ENCODE results near the gene SYTL3. TPM values are rescaled to one million over a fixed set of nuclear protein-coding genes. Genes with fewer than 3 reads are reported as not detected.

The SYTL3 gene
- total RNA-seq, 2 donors from 2014 or later, result 1.3 to 1.8 TPM

DNA sequence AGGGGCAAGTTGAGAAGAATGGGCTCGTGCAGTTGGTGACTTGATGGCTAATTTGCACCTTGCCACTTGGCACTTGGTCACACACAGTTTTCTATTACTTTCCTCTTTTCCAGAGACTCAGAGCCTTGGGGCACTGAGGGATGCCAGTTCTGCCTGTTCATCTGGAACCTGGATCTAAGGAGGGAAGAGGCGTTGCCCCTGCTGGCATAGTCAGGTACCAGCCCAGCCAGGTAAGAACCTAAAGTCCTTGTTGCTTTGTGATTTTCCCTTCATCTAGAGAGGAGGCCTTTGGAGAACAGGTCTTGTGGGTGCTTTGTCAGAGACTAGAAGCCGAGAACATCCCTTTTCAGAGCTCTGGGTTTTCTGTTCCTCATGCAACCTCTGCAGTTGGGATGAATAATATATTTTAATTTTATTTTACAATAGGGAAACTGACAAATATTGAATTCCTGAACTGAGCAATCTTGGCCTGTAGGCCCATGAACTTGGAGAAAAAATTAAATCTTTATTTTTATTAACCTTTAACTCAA, 11.4 kb downstream of the SYTL3 start:
- H3K4me1 ChIP-seq, result no peaks in the 10 kb centered on the region
- no peaks in the 10 kb centered on the region for H3K9me3 ChIP-seq
- H3K36me3 ChIP-seq (replicated peaks in 1 of 2; ENCODE audit: insufficient read depth in 1 of 2, low read depth in 2 of 2), result no peaks in the 10 kb centered on the region
- ATAC-seq (no peak), DNase-seq (no peak)
- TF ChIP-seq, protein P1, sequence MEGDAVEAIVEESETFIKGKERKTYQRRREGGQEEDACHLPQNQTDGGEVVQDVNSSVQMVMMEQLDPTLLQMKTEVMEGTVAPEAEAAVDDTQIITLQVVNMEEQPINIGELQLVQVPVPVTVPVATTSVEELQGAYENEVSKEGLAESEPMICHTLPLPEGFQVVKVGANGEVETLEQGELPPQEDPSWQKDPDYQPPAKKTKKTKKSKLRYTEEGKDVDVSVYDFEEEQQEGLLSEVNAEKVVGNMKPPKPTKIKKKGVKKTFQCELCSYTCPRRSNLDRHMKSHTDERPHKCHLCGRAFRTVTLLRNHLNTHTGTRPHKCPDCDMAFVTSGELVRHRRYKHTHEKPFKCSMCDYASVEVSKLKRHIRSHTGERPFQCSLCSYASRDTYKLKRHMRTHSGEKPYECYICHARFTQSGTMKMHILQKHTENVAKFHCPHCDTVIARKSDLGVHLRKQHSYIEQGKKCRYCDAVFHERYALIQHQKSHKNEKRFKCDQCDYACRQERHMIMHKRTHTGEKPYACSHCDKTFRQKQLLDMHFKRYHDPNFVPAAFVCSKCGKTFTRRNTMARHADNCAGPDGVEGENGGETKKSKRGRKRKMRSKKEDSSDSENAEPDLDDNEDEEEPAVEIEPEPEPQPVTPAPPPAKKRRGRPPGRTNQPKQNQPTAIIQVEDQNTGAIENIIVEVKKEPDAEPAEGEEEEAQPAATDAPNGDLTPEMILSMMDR (IDR thresholded peaks at IDR 0.05), result no peak
- TF ChIP-seq POLR2A (IDR thresholded peaks at IDR 0.05), result no peak
- intact Hi-C loops (cut with DNase I), result no loop called here
- no peaks in the 10 kb centered on the region for H3K27me3 ChIP-seq
- 65 to 90% methylated on average over 3 of the region's 3 CpGs for WGBS, 2 donors
- no peak overlapping the region for H3K27ac ChIP-seq
- H3K4me3 ChIP-seq, result no peak overlapping the region

DNA sequence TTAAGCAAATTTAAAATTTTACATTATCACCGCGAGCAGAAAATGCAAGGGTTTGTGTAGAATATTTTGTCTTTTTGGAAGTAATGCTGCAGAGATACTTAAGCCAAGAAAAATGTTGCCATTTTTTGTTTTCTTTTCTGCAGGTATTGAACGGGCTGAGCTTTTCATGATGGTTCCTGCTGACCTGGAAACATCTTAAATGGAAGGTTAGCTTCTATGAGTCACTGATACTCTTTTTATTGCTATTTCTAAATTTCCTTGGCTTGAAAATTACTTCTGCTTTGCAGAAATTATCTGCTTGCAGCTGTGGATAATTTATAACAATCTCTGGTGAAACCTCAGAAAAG, 12.7 kb downstream of the SYTL3 start:
- H3K4me1 ChIP-seq, result no peaks in the 10 kb centered on the region
- no peaks in the 10 kb centered on the region for H3K36me3 ChIP-seq (replicated peaks in 1 of 2; ENCODE audit: insufficient read depth in 1 of 2, low read depth in 2 of 2)
- H3K9me3 ChIP-seq, result no peaks in the 10 kb centered on the region
- TF ChIP-seq, protein P1 (IDR thresholded peaks at IDR 0.05), result no peak
- no peak for TF ChIP-seq POLR2A (IDR thresholded peaks at IDR 0.05)
- no peak for ATAC-seq
- H3K4me3 ChIP-seq, result no peak overlapping the region
- intact Hi-C loops (cut with DNase I), result no loop called here
- H3K27me3 ChIP-seq, result no peaks in the 10 kb centered on the region
- no peak for DNase-seq
- WGBS, 2 donors, result 66 to 75% methylated on average over 3 of the region's 3 CpGs
- no peak overlapping the region for H3K27ac ChIP-seq

DNA sequence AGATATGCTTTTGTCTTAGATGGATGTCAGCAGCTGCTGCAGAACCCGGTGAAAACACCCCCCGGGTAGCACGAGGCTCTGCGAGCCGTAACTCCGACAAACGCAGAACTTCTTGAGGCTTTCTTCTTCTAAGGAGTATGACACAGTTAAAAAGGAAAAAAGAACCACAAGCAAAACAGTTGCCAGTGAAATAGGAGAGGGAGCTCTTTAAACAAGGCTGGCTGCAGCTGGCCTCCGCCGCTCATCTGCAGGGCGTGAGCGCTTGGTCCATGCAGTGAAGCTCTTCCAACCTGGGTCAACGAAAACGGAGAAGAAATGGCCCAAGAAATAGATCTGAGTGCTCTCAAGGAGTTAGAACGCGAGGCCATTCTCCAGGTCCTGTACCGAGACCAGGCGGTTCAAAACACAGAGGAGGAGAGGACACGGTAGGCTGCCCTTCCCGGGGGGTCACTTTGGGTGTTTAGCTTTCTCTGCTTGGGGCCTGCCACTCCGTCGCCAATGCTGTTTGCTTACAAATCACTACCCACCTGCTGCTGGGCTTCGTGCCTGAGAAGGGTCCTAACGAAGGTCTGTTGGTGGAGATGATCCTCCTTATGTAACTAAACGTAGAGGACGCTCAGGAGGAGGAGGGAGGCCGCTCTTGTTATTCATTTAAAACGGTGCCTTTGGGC, 13.2 kb downstream of the SYTL3 start:
- no peak overlapping the region for H3K4me3 ChIP-seq
- no peaks in the 10 kb centered on the region for H3K27me3 ChIP-seq
- intact Hi-C loops (cut with DNase I), result no loop called here
- H3K4me1 ChIP-seq, result no peaks in the 10 kb centered on the region
- ATAC-seq, result no peak
- no peaks in the 10 kb centered on the region for H3K9me3 ChIP-seq
- H3K36me3 ChIP-seq (replicated peaks in 1 of 2; ENCODE audit: insufficient read depth in 1 of 2, low read depth in 2 of 2), result no peaks in the 10 kb centered on the region
- no peak for DNase-seq
- 64 to 85% methylated on average over 20 to 27 of the region's 27 CpGs for WGBS, 2 donors
- peak overlapping the region in 3 of 4 donors; percentile 1 to 32 (median 8) for H3K27ac ChIP-seq
- TF ChIP-seq, protein P1 (IDR thresholded peaks at IDR 0.05), result no peak
- no peak for TF ChIP-seq POLR2A (IDR thresholded peaks at IDR 0.05)

DNA sequence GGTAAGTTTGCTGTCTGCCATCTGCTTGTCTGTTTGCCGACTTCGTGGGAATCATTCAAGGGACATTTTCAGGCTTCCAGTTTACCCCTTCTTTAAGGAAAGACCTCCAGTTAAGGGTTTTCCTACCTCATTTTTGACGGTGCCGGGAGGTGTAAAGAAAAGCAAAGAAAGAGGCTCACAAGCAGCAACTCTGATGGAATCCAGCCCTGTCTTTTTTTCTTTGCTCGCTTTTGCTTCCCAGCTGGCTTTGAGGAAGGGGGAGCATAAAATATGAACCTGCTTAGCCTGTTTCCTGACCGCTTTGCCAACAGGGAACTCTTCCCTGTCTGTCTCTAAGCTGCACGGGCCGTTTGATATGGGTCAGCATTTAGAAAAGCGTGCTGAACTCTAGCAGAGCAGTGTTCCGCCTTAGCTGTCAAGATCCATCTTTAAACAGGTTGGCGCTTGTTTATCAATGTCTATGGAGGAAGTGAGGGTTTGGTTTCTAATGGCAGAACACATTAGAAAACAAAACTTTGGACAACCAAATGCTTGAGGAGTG, 13.8 kb downstream of the SYTL3 start:
- H3K9me3 ChIP-seq, result no peaks in the 10 kb centered on the region
- no peaks in the 10 kb centered on the region for H3K4me1 ChIP-seq
- intact Hi-C loops (cut with DNase I), result no loop called here
- peak overlapping the region in 3 of 4 donors; percentile 1 to 32 (median 8) for H3K27ac ChIP-seq
- ATAC-seq, result peak; percentile 59
- WGBS, 2 donors, result 37 to 45% methylated on average over 11 of the region's 11 CpGs
- H3K36me3 ChIP-seq (replicated peaks in 1 of 2; ENCODE audit: insufficient read depth in 1 of 2, low read depth in 2 of 2), result no peaks in the 10 kb centered on the region
- TF ChIP-seq POLR2A (IDR thresholded peaks at IDR 0.05), result no peak
- TF ChIP-seq, protein P1 (IDR thresholded peaks at IDR 0.05), result no peak
- H3K4me3 ChIP-seq, result no peak overlapping the region
- peak in 2 of 4 donors; percentile 30 to 33 for DNase-seq
- H3K27me3 ChIP-seq, result no peaks in the 10 kb centered on the region

DNA sequence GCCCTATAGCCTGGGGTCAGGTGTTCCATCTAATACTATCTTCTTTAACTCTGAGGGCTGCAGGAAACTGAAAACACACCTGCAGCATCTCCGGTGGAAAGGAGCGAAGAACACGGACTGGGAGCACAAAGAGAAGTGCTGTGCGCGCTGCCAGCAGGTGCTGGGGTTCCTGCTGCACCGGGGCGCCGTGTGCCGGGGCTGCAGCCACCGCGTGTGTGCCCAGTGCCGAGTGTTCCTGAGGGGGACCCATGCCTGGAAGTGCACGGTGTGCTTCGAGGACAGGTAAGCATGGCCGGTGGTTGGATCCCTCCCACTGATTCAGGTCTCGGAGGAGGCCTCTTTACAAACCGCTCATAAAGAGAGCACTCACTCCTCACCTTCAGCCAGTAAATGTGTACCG, 15.5 kb downstream of the SYTL3 start:
- ATAC-seq, result no peak
- no peak for DNase-seq
- 91 to 92% methylated on average over 17 of the region's 18 CpGs for WGBS, 2 donors
- Histone ChIP-seq H3K36me3 (replicated peaks in 1 of 2; ENCODE audit: insufficient read depth in 1 of 2, low read depth in 2 of 2) (no peaks in the 10 kb centered on the region), H3K4me1 (peaks cover 9% of the 10 kb centered on the region), H3K27me3 (no peaks in the 10 kb centered on the region), H3K4me3 (no peak overlapping the region), H3K9me3 (no peaks in the 10 kb centered on the region), H3K27ac (no peak overlapping the region)
- TF ChIP-seq POLR2A (IDR thresholded peaks at IDR 0.05), result no peak
- TF ChIP-seq, protein P1 (IDR thresholded peaks at IDR 0.05), result no peak
- intact Hi-C loops (cut with DNase I), result no loop called here

Measured in body of pancreas (tissue), 4 donors.